Uterus (tissue), 4 donors: ENCODE data around the gene ZMIZ2. TPM values are rescaled to one million over a fixed set of nuclear protein-coding genes. Genes with fewer than 3 reads are reported as not detected.

ENCODE experiments used
- DNase-seq, 2 donors: peaks; one replicate each; pipeline ENCODE4 v3.0.0-alpha.2; 2019 to 2020
- H3K27ac ChIP-seq, 2 donors: fragments of 200-600 bp; sonication (generic); 1 replicate in 1 of 2; 2 replicates in 1 of 2; pipeline ENCODE4 v1.5.1; 2016 to 2018
- H3K27me3 ChIP-seq, 2 donors: fragments of 200-600 bp; sonication (generic); one replicate each; pipeline ENCODE4 v1.5.1; 2018 to 2019; ENCODE audit warnings: control low read depth in 1 of 2
- H3K36me3 ChIP-seq, 2 donors: fragments of 200-600 bp; sonication (generic); one replicate each; pipeline ENCODE4 v1.5.1; 2019; ENCODE audit warnings: control low read depth in 1 of 2
- H3K4me1 ChIP-seq, 2 donors: fragments of 200-600 bp; sonication (generic); one replicate each; pipeline ENCODE4 v1.5.1; 2018 to 2019; ENCODE audit warnings: control low read depth in 1 of 2
- H3K4me3 ChIP-seq, 2 donors: fragments of 200-600 bp; sonication (generic); 1 replicate in 1 of 2; 2 replicates in 1 of 2; pipeline ENCODE4 v1.5.1; 2018 to 2019; ENCODE audit warnings: mild to moderate bottlenecking in 1 of 2
- H3K9me3 ChIP-seq, 2 donors: fragments of 200-600 bp; sonication (generic); one replicate each; pipeline ENCODE4 v1.5.1; 2019; ENCODE audit warnings: control low read depth in 1 of 2
- CTCF ChIP-seq, 4 experiments: fragments of 200-600 bp in 2 of 4; fragments of 450-650 bp in 2 of 4; sonication (generic) in 2 of 4; IDR thresholded peaks; one replicate each; pipeline ENCODE4 v1.5.1; 2016 to 2019; ENCODE audit warnings: antibody characterized with exemption in 4 of 4, mild to moderate bottlenecking in 2 of 4, moderate library complexity in 1 of 4
- POLR2A ChIP-seq, 2 donors: fragments of 450-650 bp; IDR thresholded peaks; one replicate each; pipeline ENCODE4 v1.6.1; 2016; ENCODE audit warnings: antibody characterized with exemption in 2 of 2, mild to moderate bottlenecking in 1 of 2, moderate library complexity in 1 of 2
- intact Hi-C: fragments of 100-400 bp; cut with DNase I; formaldehyde crosslinking; loops from one replicate; pipeline ENCODE4 v1.15.1; 2023; ENCODE audit warnings: low total_unique reads
- total RNA-seq, 4 donors: library from RNA; depleted of rRNA in 3 of 4; stranded (reverse); fragments of >200 nt in 3 of 4; gene quantifications; one replicate each; pipeline versions ENCODE4 v1.1.0 to v1.2.4, GENCODE V29; 2014 to 2023
- donor health status: DM: yes; HTN: yes; CAD: no.

ZMIZ2 gene
- total RNA-seq, 4 donors from 2014 or later = 2.8 to 97.0 (median 12.2) TPM

- Histone ChIP-seq H3K4me3 (no peak overlapping the region), H3K4me1 (peaks cover 0 to 13% of the 10 kb centered on the region in 2 donors), H3K36me3 (no peaks in the 10 kb centered on the region), H3K9me3 (no peaks in the 10 kb centered on the region), H3K27me3 (no peaks in the 10 kb centered on the region), H3K27ac (no peak overlapping the region)
- intact Hi-C loops = no loop called here
- DNase-seq = no peak
- TF ChIP-seq CTCF (IDR thresholded peaks at IDR 0.05) (no peak), POLR2A (IDR thresholded peaks at IDR 0.05) (no peak)
These were observed 15.4 kb downstream of the ZMIZ2 start for GRCh38 chr7:44764081-44764480.

GRCh38 chr7:44764665-44765578, 16.3 kb downstream of the ZMIZ2 start:
- no peak for DNase-seq
- Histone ChIP-seq H3K9me3 (no peaks in the 10 kb centered on the region), H3K4me3 (no peak overlapping the region), H3K4me1 (peaks cover 0 to 16% of the 10 kb centered on the region in 2 donors), H3K27me3 (no peaks in the 10 kb centered on the region), H3K36me3 (no peaks in the 10 kb centered on the region), H3K27ac (no peak overlapping the region)
- intact Hi-C loops = no loop called here
- TF ChIP-seq POLR2A (IDR thresholded peaks at IDR 0.05) (no peak), CTCF (IDR thresholded peaks at IDR 0.05) (no peak)

GRCh38 chr7:44765579-44766415, 17.1 kb downstream of the ZMIZ2 start:
- peaks cover 0 to 16% of the 10 kb centered on the region in 2 donors for H3K4me1 ChIP-seq
- H3K27me3 ChIP-seq = no peaks in the 10 kb centered on the region
- intact Hi-C loops = no loop called here
- no peaks in the 10 kb centered on the region for H3K9me3 ChIP-seq
- DNase-seq = no peak
- H3K36me3 ChIP-seq = no peaks in the 10 kb centered on the region
- H3K4me3 ChIP-seq = no peak overlapping the region
- TF ChIP-seq CTCF (IDR thresholded peaks at IDR 0.05) (no peak), POLR2A (IDR thresholded peaks at IDR 0.05) (no peak)
- H3K27ac ChIP-seq = no peak overlapping the region

- no peaks in the 10 kb centered on the region for H3K9me3 ChIP-seq
- H3K36me3 ChIP-seq = no peaks in the 10 kb centered on the region
- H3K27me3 ChIP-seq = no peaks in the 10 kb centered on the region
- no peak overlapping the region for H3K4me3 ChIP-seq
- H3K4me1 ChIP-seq = peaks cover 0 to 16% of the 10 kb centered on the region in 2 donors
- TF ChIP-seq CTCF (IDR thresholded peaks at IDR 0.05) (no peak), POLR2A (IDR thresholded peaks at IDR 0.05) (no peak)
- intact Hi-C loops = no loop called here
- H3K27ac ChIP-seq = no peak overlapping the region
- DNase-seq = no peak
These were observed 17.8 kb downstream of the ZMIZ2 start for GRCh38 chr7:44766416-44766801.
